Astrocyte (in vitro differentiated cells and primary cell): ENCODE data around the gene LDLRAD1. TPM values are rescaled to one million over a fixed set of nuclear protein-coding genes. Genes with fewer than 3 reads are reported as not detected.
"Not testable (repeated sequence)": the region's sequence is repeated elsewhere in the genome, so short reads cannot be mapped to it uniquely, and the experiment has no call there.

Experiments
- DNase-seq: peaks from one replicate; pipeline ENCODE4 v3.0.0-alpha.2; 2010; ENCODE audit warnings: low read depth
- FAIRE-seq: peaks from 2 replicates; lab custom pipeline; 2011; peaks lifted over from hg19 to GRCh38; lab: Jason Lieb, UNC
- H2AFZ ChIP-seq: 2 replicates; pipeline ENCODE4 v1.6.0; 2012; ENCODE audit warnings: low read depth, low read length, inconsistent platforms
- H3K27ac ChIP-seq: 2 replicates; pipeline ENCODE4 v1.5.1; 2011; ENCODE audit warnings: low read depth, low read length, inconsistent platforms
- H3K27me3 ChIP-seq: 2 replicates; pipeline ENCODE4 v1.6.0; 2011; ENCODE audit warnings: low read length, inconsistent platforms; ENCODE audit not compliant: insufficient read depth
- H3K36me3 ChIP-seq: 2 replicates; pipeline ENCODE4 v1.5.1; 2011; ENCODE audit warnings: low read length, inconsistent platforms; ENCODE audit not compliant: insufficient read depth
- H3K4me1 ChIP-seq: 2 replicates; pipeline ENCODE4 v1.5.1; 2011; ENCODE audit warnings: low read length, inconsistent platforms; ENCODE audit not compliant: insufficient read depth
- H3K4me2 ChIP-seq: 2 replicates; pipeline ENCODE4 v1.6.0; 2012; ENCODE audit warnings: low read length, inconsistent platforms
- H3K4me3 ChIP-seq: 2 replicates; pipeline ENCODE4 v1.5.1; 2011; ENCODE audit warnings: low read depth, mild to moderate bottlenecking, low read length, inconsistent platforms; ENCODE audit not compliant: insufficient read depth
- H3K79me2 ChIP-seq: 2 replicates; pipeline ENCODE4 v1.6.0; 2012; ENCODE audit warnings: mild to moderate bottlenecking, low read length, inconsistent platforms; ENCODE audit not compliant: insufficient read depth
- H3K9ac ChIP-seq: 2 replicates; pipeline ENCODE4 v1.6.0; 2012; ENCODE audit warnings: mild to moderate bottlenecking, low read length, inconsistent platforms
- H3K9me3 ChIP-seq: 2 replicates; pipeline ENCODE4 v1.5.1; 2012; ENCODE audit warnings: low read depth, mild to moderate bottlenecking, low read length, inconsistent platforms; ENCODE audit not compliant: insufficient read depth
- H4K20me1 ChIP-seq: 2 replicates; pipeline ENCODE4 v1.6.0; 2012; ENCODE audit warnings: low read length, inconsistent platforms; ENCODE audit not compliant: insufficient read depth
- H3K27ac Mint-ChIP-seq: one replicate; pipeline ENCODE4 v1.8.0; 2021; ENCODE audit warnings: mild to moderate bottlenecking, mixed read lengths; ENCODE audit not compliant: unreplicated experiment
- H3K27me3 Mint-ChIP-seq: one replicate; pipeline ENCODE4 v1.8.0; 2021; ENCODE audit warnings: low read depth, mixed read lengths; ENCODE audit not compliant: unreplicated experiment
- H3K36me3 Mint-ChIP-seq: one replicate; pipeline ENCODE4 v1.8.0; 2021; ENCODE audit warnings: low read depth, mixed read lengths; ENCODE audit not compliant: unreplicated experiment
- H3K4me1 Mint-ChIP-seq: one replicate; pipeline ENCODE4 v1.8.0; 2021; ENCODE audit warnings: low read depth, mixed read lengths; ENCODE audit not compliant: unreplicated experiment
- H3K4me3 Mint-ChIP-seq: one replicate; pipeline ENCODE4 v1.8.0; 2021; ENCODE audit warnings: mild to moderate bottlenecking, moderate library complexity, mixed read lengths; ENCODE audit not compliant: unreplicated experiment
- H3K9me3 Mint-ChIP-seq: one replicate; pipeline ENCODE4 v1.8.0; 2021; ENCODE audit warnings: mild to moderate bottlenecking, mixed read lengths; ENCODE audit not compliant: unreplicated experiment
- CTCF ChIP-seq: IDR thresholded peaks from 2 replicates; pipeline ENCODE4 v1.5.1; 2011; ENCODE audit warnings: low read depth, mild to moderate bottlenecking, inconsistent platforms, low read length, moderate library complexity; ENCODE audit not compliant: insufficient read depth
- EZH2 ChIP-seq: IDR thresholded peaks from 2 replicates; pipeline ENCODE4 v1.6.1; 2012; ENCODE audit warnings: mild to moderate bottlenecking, low read length, inconsistent platforms; ENCODE audit not compliant: insufficient read depth
- total RNA-seq: library from RNA; stranded (reverse); gene quantifications from 2 replicates; pipeline ENCODE4 v1.2.1, GENCODE V29; 2021

The LDLRAD1 gene
- total RNA-seq, 1 donor from 2014 or later, result not detected

- no peak for TF ChIP-seq EZH2
- no peak for TF ChIP-seq CTCF
- no peak overlapping the region for H3K27ac ChIP-seq
- Mint-ChIP-seq H3K27me3 (peaks cover 4% of the 10 kb centered on the region), H3K36me3 (peaks cover 10% of the 10 kb centered on the region), H3K4me1 (peaks cover 17% of the 10 kb centered on the region), H3K9me3 (no peaks in the 10 kb centered on the region), H3K27ac (no peak overlapping the region), H3K4me3 (no peak overlapping the region)
- H3K79me2 ChIP-seq, result no peaks in the 10 kb centered on the region
- no peaks in the 10 kb centered on the region for H3K27me3 ChIP-seq
- H3K4me2 ChIP-seq, result no peak overlapping the region
- no peak overlapping the region for H3K9ac ChIP-seq
- H2AFZ ChIP-seq, result no peak overlapping the region
- H3K4me3 ChIP-seq, result no peak overlapping the region
- no peak for FAIRE-seq
- peaks cover 5% of the 10 kb centered on the region for H3K4me1 ChIP-seq
- no peaks in the 10 kb centered on the region for H3K9me3 ChIP-seq
- no peak for DNase-seq
- no peaks in the 10 kb centered on the region for H4K20me1 ChIP-seq
- no peaks in the 10 kb centered on the region for H3K36me3 ChIP-seq
Measured at GRCh38 chr1:53979712-53980450, 38.1 kb downstream of the LDLRAD1 start.

GRCh38 chr1:53975861-53976260 lies 42.1 kb downstream of the LDLRAD1 start:
- Mint-ChIP-seq H3K36me3 (peaks cover 18% of the 10 kb centered on the region), H3K9me3 (no peaks in the 10 kb centered on the region), H3K27ac (no peak overlapping the region), H3K4me3 (no peak overlapping the region), H3K27me3 (peaks cover 4% of the 10 kb centered on the region), H3K4me1 (peaks cover 4% of the 10 kb centered on the region)
- Histone ChIP-seq H3K9me3 (no peaks in the 10 kb centered on the region), H3K27ac (no peak overlapping the region), H3K9ac (no peak overlapping the region), H3K79me2 (no peaks in the 10 kb centered on the region), H4K20me1 (no peaks in the 10 kb centered on the region), H3K4me2 (no peak overlapping the region), H3K36me3 (no peaks in the 10 kb centered on the region), H3K4me3 (no peak overlapping the region), H2AFZ (no peak overlapping the region), H3K4me1 (peaks cover 4% of the 10 kb centered on the region), H3K27me3 (no peaks in the 10 kb centered on the region)
- DNase-seq, result no peak
- FAIRE-seq, result no peak
- TF ChIP-seq CTCF, result no peak
- TF ChIP-seq EZH2, result no peak

GRCh38 chr1:53971718-53972117 lies 46.3 kb downstream of the LDLRAD1 start:
- H3K27ac ChIP-seq, result peak overlapping the region; percentile 66
- peak overlapping the region; percentile 28 for H3K4me2 ChIP-seq
- peaks cover 24% of the 10 kb centered on the region for H3K36me3 ChIP-seq
- TF ChIP-seq EZH2 (no peak), CTCF (no peak)
- H3K4me1 ChIP-seq, result peaks cover 12% of the 10 kb centered on the region
- H4K20me1 ChIP-seq, result no peaks in the 10 kb centered on the region
- Mint-ChIP-seq H3K27ac (no peak overlapping the region), H3K9me3 (no peaks in the 10 kb centered on the region), H3K36me3 (peaks cover 33% of the 10 kb centered on the region), H3K27me3 (no peaks in the 10 kb centered on the region), H3K4me1 (peaks cover 7% of the 10 kb centered on the region), H3K4me3 (no peak overlapping the region)
- no peaks in the 10 kb centered on the region for H3K27me3 ChIP-seq
- no peaks in the 10 kb centered on the region for H3K9me3 ChIP-seq
- no peak overlapping the region for H2AFZ ChIP-seq
- H3K9ac ChIP-seq, result peak overlapping the region; percentile 31
- FAIRE-seq (no peak), DNase-seq (peak; percentile 55)
- H3K4me3 ChIP-seq, result no peak overlapping the region
- H3K79me2 ChIP-seq, result no peaks in the 10 kb centered on the region

- not testable (repeated sequence) for H3K9me3 Mint-ChIP-seq, H3K4me3 Mint-ChIP-seq, H3K27ac ChIP-seq, H3K4me1 Mint-ChIP-seq, H3K4me2 ChIP-seq, H3K9ac ChIP-seq, H4K20me1 ChIP-seq, H3K27me3 Mint-ChIP-seq, H3K27me3 ChIP-seq, H2AFZ ChIP-seq, H3K79me2 ChIP-seq, H3K9me3 ChIP-seq, H3K27ac Mint-ChIP-seq, H3K4me3 ChIP-seq, DNase-seq, FAIRE-seq
- Histone ChIP-seq H3K4me1 (peaks cover 12% of the 10 kb centered on the region), H3K36me3 (peaks cover 32% of the 10 kb centered on the region)
- H3K36me3 Mint-ChIP-seq, result peaks cover 26% of the 10 kb centered on the region
Measured at GRCh38 chr1:53969323-53969722, 48.7 kb downstream of the LDLRAD1 start.
